HG02970 (cell line): ENCODE data around the gene CEPT1.

Experiments used
- ATAC-seq: cut with Tn5 transposase; IDR thresholded peaks from one replicate; pipeline ENCODE4 v1.9.1; 2021; ENCODE audit warnings: mild to moderate bottlenecking, moderate library complexity, moderate number of reproducible peaks; ENCODE audit not compliant: unreplicated experiment, low FRiP score

Gene CEPT1

GRCh38 chr1:111145963-111146768 is 6.1 kb downstream of the CEPT1 start:
- no peak for ATAC-seq

- ATAC-seq = no peak
Observed at GRCh38 chr1:111147948-111148347, 7.9 kb downstream of the CEPT1 start.

GRCh38 chr1:111148376-111148881 is 8.4 kb downstream of the CEPT1 start:
- no peak for ATAC-seq

GRCh38 chr1:111151838-111152237 is 11.8 kb downstream of the CEPT1 start:
- ATAC-seq = no peak

DNA sequence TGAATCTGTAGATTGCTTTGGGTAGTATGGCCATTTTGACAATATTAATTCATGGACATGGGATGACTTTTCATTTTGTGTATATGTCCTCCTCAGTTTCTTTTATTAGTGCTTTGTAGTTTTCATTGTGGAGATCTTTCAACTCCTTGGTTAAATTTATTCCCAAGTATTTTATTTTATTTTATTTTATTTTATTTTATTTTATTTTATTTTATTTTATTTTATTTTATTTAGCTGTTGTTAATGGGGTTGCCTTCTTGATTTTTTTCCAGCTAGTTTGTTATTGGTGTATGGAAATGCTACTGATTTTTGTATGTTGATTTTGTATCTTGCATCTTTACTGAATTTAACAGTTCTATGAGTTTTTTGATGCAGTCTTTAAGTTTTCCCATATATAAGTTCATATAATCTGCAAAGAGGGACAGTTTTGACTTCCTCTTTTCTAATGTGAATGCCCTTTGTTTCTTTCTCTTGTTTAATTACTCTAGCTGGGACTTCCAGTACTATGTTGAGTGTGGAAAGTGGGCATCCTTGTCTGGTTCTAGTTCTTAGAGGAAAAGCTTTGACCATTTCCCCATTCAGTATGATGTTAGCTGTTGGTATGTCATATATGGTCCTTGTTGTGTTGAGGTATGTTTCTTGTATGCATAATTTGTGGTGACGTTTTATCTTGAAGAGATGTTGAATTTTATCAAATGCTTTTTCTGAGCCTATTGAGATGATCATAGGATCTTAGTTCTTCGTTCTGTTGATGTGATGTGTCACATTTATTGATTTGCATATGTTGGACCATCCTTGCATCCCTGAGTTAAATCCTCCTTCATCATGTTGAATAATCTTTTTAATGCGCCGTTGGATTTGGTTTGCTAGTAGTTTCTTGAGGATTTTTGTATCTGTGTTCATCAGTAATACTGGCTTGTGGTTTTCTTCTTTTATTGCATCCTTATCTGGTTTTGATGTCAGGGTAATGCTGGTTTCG is 14.3 kb downstream of the CEPT1 start:
- ATAC-seq = no peak

DNA sequence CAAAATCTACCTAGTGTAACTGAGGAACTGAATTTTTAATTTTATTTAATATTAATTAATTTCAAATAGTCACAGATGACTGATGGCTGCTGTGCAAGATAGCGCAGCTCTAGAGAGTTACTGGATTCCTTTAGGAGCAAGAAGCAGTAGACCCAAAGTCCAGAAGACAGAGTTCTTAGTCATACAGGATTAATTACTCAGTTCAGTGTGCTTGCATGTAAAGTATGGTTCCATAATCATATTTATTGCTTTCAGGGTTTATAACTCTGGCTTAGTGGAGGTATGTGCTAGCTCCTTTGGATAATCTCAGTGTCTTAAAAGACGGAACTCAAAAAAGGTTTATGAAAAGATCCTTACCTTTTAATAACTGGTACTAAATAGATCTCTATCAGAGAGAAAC is 17.4 kb downstream of the CEPT1 start:
- no peak for ATAC-seq

GRCh38 chr1:111161843-111162487 is 21.9 kb downstream of the CEPT1 start:
- no peak for ATAC-seq

GRCh38 chr1:111162488-111162880 is 22.5 kb downstream of the CEPT1 start:
- ATAC-seq = no peak

DNA sequence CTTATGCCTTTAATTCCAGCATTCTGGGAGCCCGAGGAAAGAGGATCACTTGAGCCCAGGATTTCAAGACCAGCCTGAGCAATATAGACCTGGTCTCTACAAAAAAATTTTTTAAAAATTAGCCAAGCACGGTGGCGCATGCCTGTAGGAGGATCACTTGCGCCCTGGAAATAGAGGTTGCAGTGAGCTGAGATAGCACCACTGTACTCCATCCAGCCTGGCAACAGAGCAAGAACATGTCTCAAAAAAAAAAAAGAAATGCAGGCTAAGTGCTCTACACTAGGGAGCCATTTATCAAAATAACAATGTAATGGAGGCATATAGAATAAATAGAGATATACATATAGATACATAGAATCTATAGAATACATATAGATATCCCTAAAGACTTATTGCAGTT is 23.3 kb downstream of the CEPT1 start:
- ATAC-seq = no peak

GRCh38 chr1:111164151-111164550 is 24.1 kb downstream of the CEPT1 start:
- no peak for ATAC-seq

DNA sequence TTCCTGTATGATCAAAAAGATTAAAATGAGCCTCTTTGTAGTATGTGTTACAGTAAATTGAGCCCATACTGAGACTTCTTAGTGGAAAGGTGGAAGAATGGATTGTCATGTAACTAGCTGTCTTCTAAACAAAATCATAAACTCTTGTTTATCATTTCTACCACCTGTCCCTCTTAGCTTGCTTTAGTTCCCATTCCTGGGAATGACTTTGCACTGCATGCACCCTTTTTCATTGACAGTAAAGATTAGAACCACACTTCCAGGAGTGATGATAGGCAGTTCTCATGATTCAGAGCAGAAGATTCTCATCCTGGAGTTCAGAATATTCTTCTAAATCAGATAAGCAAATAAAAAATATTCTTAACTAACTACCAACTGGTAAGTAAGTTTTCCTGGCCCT is 32.4 kb downstream of the CEPT1 start:
- ATAC-seq = no peak

- ATAC-seq = no peak
Observed at GRCh38 chr1:111174070-111174469, 34.0 kb downstream of the CEPT1 start.

DNA sequence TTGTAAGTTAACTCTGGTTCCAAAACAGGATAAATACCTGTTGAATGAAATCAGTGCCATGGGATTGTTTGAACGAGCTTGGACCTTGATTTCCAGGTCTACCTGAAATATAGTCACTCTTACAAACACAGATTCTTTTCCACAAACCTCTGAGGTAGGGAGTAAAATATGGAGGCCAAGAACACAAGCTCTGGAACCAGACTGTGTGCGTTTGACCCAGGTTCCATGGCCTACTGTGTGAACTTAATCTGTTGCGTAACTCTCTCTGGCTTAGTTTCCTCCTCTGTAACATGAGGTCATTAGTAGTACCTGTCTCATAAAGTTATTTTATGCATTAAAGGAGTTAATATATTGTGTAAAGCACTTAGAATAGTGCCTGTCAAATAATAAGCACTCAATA is 35.3 kb downstream of the CEPT1 start:
- ATAC-seq = no peak

- no peak for ATAC-seq
Observed at GRCh38 chr1:111176678-111177077, 36.7 kb downstream of the CEPT1 start.

DNA sequence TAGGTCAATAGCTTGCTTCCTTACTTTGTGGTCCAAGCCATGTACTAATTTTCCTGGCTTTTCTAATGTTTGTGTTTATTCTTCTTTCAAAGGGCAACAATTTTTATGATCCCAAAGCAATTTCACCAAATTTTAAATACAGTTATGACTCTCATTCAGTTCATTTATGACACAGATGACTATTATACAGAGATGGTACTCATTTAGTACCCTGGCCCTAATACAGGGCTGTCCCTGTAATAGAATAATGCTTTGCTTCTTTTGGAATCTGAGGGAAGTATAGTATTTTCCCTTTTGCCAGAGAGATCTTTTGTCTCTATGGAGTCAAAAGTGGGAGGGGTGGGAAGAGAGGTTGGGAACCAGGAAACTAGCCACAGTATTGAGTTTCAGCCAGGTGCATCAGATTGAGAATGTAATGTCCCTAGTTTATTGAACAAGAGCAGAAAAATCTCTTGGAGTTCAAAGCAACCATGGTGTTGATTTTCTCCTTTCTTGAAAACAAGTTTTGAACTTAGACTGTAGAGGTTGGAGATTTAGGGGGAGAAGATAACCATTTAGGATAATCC is 40.0 kb downstream of the CEPT1 start:
- no peak for ATAC-seq

DNA sequence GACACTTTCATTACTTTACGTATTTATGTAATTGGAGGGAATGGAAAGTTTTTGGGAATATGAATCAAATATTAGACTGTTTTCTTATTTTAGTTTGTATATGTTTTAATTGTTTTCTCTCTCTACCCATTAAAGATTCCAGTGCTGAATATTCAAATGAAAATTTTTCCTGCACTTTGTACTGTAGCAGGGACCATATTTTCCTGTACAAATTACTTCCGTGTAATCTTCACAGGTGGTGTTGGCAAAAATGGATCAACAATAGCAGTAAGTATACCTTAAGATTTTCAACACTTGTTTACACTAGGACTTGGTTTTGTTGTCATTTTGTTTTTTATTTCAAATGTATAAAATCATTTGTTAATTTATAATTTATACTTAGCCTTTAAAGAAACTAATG is 42.0 kb downstream of the CEPT1 start:
- no peak for ATAC-seq

DNA sequence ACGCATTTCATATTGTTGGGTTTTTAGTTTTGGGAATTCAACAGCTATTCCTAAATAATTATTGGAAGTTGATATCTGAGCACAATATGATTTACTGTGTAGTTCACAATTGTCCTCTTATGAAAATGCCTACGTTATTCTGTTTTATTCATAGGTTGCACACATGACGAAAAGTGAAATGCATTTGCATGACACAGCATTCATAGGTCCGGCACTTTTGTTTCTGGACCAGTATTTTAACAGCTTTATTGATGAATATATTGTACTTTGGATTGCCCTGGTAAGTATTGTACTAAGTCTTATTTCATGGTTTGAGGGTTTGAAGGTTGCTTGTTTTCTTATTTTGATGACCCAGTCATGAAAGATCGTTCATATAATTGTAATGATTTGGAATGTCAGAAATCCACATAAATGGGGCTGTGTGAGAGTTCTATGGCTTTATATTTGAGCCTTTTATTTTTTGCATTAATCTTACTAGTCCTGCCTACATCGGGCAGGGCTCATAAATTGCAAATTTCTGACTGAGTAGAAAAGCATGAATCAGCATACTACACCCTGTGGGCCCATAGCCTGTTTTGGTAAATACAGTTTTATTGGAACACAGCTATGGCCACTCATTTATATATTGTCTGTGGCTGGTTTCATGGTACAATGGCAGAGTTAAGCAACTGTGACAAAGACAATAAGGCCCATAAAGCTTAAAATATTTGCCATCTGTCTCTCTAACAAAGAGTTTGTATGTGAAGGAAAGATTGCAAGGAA is 43.5 kb downstream of the CEPT1 start:
- ATAC-seq = no peak

- no peak for ATAC-seq
Observed at GRCh38 chr1:111184663-111185062, 44.6 kb downstream of the CEPT1 start.

DNA sequence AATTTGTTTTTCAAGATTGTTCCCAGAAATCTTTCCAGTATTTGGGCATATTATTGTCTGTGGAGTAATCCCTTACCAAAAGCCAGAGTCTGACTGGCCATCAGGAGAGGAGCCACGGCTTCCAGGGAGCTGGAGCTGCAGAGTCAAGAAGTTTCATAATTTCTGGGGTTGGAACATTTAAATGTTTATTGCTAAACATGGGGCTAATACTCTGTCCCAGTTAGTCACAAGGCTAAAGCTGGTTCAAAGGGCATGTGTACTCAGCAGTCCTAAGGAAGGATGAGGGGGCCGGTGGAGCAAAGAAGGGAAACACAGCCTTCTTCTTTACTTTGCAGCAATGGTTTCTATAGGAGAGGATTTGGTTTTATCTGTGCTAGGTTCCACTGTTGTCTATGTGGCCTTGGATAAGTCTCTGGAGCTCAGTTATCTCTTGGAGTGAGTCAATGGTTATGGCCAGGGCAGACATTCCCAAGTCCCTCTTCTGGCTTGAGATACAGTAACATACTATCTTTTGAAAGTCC is 51.0 kb downstream of the CEPT1 start:
- no peak for ATAC-seq

DNA sequence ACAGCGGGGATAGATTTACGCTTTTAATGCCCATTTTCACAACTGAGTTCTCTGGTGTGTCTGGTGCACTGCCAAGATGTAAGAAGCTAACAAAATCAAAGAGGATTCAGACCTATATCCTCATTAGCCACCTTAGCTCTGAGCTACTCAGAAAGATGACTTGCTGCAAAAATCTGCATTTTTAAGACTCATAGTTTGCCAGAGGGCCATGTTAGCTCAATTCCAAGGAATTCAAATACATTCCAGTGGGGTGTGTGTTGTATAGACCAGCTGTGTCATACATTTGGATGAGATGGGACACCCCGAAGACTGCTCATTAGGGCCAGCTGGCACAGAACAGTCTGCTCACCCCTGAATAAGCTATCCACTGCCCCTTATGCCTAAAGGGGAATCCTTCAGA is 51.5 kb downstream of the CEPT1 start:
- ATAC-seq = no peak
